HepG2 (cell line): Measurements from ENCODE around the gene HDLBP. TPM values are rescaled to one million over a fixed set of nuclear protein-coding genes. Genes with fewer than 3 reads are reported as not detected.

Source experiments
- FLYWCH1 ChIP-seq: sonication (generic); formaldehyde crosslinking; IDR thresholded peaks from 2 replicates; pipeline ENCODE4 v1.8.1; 2023; ENCODE audit warnings: mild to moderate bottlenecking, missing genetic modification reagents
- ISL2 ChIP-seq: sonication (generic); formaldehyde crosslinking; IDR thresholded peaks from 2 replicates; pipeline ENCODE4 v1.5.0; 2020; ENCODE audit warnings: missing genetic modification reagents
- KMT2A ChIP-seq: sonication (generic); formaldehyde crosslinking; IDR thresholded peaks from 2 replicates; pipeline ENCODE4 v1.4.0; 2020; ENCODE audit warnings: missing genetic modification reagents
- MAFK ChIP-seq, 2 experiments: IDR thresholded peaks in 1 of 2; conservative IDR thresholded peaks in 1 of 2; 2 replicates each; pipeline ENCODE4 v1.6.1; 2011; ENCODE audit warnings: improper control_type of control experiment in 2 of 2, low read length in 2 of 2
- MTA3 ChIP-seq: sonication (generic); formaldehyde crosslinking; IDR thresholded peaks from 2 replicates; pipeline ENCODE4 v1.4.0; 2020; ENCODE audit warnings: missing genetic modification reagents
- POLR2G ChIP-seq: fragments of 200-400 bp; formaldehyde crosslinking; IDR thresholded peaks from 2 replicates; pipeline ENCODE4 v1.6.1; 2018; ENCODE audit warnings: mild to moderate bottlenecking, low read depth, low read length, moderate library complexity
- TBL1XR1 ChIP-seq: fragments of 150-350 bp; IDR thresholded peaks from 2 replicates; pipeline ENCODE4 v1.6.1; 2014; ENCODE audit warnings: borderline replicate concordance, low read length; ENCODE audit not compliant: partially characterized antibody
- TRIM24 ChIP-seq: sonication (generic); formaldehyde crosslinking; IDR thresholded peaks from 2 replicates; pipeline ENCODE4 v1.8.0; 2022; ENCODE audit warnings: mild to moderate bottlenecking, missing genetic modification reagents
- ZNF468 ChIP-seq: sonication (generic); formaldehyde crosslinking; IDR thresholded peaks from 2 replicates; pipeline ENCODE4 v1.8.0; 2022; ENCODE audit warnings: mild to moderate bottlenecking, moderate library complexity, missing genetic modification reagents
- ZNF616 ChIP-seq: sonication (generic); formaldehyde crosslinking; IDR thresholded peaks from 2 replicates; pipeline ENCODE4 v1.5.0; 2020; ENCODE audit warnings: low read depth, mild to moderate bottlenecking, missing genetic modification reagents
- polyA plus RNA-seq, 8 experiments: library from polyadenylated mRNA; depleted of rRNA in 3 of 8; stranded (reverse) in 7 of 8; unstranded in 1 of 8; fragments of >200 nt; fragmentation: Illumina TruSeq in 4 of 8; extraction: Trizol in 4 of 8; gene quantifications; 2 replicates each; pipeline versions ENCODE4 v1.2.1 to v1.2.3, GENCODE V29; 2011 to 2016; ENCODE audit warnings: low read depth in 4 of 8, missing spikeins in 1 of 8, mixed read lengths in 1 of 8; ENCODE audit not compliant: insufficient read depth in 1 of 8
- total RNA-seq, 5 experiments: library from RNA; depleted of rRNA; stranded (reverse); fragments of >200 nt; fragmentation: Illumina TruSeq; extraction: Trizol; gene quantifications; 2 replicates each; pipeline ENCODE4 v1.2.3, GENCODE V29; 2016; ENCODE audit warnings: low read depth in 1 of 5
- TF ChIP-seq, protein P1 (sequence below): sonication (generic); formaldehyde crosslinking; IDR thresholded peaks from 2 replicates; pipeline ENCODE4 v1.5.1; 2020; ENCODE audit warnings: missing genetic modification reagents, mild to moderate bottlenecking, borderline replicate concordance
- TF ChIP-seq, protein P2 (sequence below): sonication (generic); formaldehyde crosslinking; IDR thresholded peaks from 2 replicates; pipeline ENCODE4 v1.5.0; 2020; ENCODE audit warnings: mild to moderate bottlenecking, missing genetic modification reagents, borderline replicate concordance
- TF ChIP-seq, protein P3 (sequence below): IDR thresholded peaks from 2 replicates; pipeline ENCODE4 v1.6.1; 2012; ENCODE audit warnings: low read depth, low read length, improper control_type of control experiment

Gene HDLBP
- total and polyA plus RNA-seq, 2 of the 13 experiments (the other 11 are each of a cell fraction or from before 2014, with no cell fraction given), result 464 to 707 TPM

DNA sequence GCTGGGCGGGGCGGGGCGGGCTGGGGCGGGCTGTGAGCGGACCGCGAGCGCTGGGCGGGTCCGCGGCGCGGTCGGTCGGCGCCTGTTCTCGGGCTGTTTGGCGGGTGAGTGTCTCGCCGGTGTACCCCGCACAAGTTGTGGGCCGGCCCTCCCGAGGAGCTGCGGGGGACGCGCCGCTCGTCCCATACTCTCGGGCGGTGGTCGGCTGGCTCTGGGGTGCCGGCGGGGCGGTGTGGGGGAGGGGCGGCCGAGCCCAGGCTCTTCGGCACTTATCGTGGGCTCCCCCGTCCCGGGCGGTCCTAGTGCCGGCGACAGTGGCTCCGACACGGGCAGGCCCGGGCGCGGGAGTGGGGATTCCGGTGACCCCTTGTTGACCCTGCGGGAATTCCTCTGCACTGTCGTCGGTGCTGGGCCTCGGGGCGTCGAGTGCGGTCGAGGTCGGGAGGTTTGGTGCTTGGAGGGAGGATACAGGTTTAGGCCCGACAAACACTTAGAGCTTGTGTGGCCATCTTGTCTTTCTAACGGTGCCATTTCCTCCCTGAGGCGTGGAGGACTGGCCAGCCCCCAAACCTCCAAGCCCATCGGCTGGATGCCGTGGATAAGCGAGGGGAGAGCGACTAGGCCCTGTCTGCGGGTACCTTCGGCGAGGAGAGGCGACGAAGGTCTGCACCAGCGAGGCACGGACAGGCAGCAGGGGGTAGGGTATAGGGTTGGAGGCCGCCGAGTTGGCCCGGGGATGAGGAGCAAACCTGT, 583 bp upstream of the HDLBP start, which contains the start of gene SEPTIN2 (continued):
- TF ChIP-seq ZNF468 (CRISPR knock-in tag), result peak; percentile 91; the same call in 1 of the 2 replicates
- no peak for TF ChIP-seq ZNF616 (CRISPR knock-in tag)
- 0 out of 2 replicates have a peak, but pooled peaks have one; percentile 31 for TF ChIP-seq ISL2 (CRISPR knock-in tag)
- TF ChIP-seq KMT2A (CRISPR knock-in tag), result peak; percentile 89
- 0 out of 2 replicates have a peak, but pooled peaks have one; percentile 39 for TF ChIP-seq MTA3 (CRISPR knock-in tag)
- no peak for TF ChIP-seq FLYWCH1
- no peak for TF ChIP-seq TBL1XR1
- TF ChIP-seq, protein P1, sequence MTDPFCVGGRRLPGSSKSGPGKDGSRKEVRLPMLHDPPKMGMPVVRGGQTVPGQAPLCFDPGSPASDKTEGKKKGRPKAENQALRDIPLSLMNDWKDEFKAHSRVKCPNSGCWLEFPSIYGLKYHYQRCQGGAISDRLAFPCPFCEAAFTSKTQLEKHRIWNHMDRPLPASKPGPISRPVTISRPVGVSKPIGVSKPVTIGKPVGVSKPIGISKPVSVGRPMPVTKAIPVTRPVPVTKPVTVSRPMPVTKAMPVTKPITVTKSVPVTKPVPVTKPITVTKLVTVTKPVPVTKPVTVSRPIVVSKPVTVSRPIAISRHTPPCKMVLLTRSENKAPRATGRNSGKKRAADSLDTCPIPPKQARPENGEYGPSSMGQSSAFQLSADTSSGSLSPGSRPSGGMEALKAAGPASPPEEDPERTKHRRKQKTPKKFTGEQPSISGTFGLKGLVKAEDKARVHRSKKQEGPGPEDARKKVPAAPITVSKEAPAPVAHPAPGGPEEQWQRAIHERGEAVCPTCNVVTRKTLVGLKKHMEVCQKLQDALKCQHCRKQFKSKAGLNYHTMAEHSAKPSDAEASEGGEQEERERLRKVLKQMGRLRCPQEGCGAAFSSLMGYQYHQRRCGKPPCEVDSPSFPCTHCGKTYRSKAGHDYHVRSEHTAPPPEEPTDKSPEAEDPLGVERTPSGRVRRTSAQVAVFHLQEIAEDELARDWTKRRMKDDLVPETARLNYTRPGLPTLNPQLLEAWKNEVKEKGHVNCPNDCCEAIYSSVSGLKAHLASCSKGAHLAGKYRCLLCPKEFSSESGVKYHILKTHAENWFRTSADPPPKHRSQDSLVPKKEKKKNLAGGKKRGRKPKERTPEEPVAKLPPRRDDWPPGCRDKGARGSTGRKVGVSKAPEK (CRISPR knock-in tag), result peak; percentile 87; the same call in 1 of the 2 replicates
- TF ChIP-seq, protein P2, sequence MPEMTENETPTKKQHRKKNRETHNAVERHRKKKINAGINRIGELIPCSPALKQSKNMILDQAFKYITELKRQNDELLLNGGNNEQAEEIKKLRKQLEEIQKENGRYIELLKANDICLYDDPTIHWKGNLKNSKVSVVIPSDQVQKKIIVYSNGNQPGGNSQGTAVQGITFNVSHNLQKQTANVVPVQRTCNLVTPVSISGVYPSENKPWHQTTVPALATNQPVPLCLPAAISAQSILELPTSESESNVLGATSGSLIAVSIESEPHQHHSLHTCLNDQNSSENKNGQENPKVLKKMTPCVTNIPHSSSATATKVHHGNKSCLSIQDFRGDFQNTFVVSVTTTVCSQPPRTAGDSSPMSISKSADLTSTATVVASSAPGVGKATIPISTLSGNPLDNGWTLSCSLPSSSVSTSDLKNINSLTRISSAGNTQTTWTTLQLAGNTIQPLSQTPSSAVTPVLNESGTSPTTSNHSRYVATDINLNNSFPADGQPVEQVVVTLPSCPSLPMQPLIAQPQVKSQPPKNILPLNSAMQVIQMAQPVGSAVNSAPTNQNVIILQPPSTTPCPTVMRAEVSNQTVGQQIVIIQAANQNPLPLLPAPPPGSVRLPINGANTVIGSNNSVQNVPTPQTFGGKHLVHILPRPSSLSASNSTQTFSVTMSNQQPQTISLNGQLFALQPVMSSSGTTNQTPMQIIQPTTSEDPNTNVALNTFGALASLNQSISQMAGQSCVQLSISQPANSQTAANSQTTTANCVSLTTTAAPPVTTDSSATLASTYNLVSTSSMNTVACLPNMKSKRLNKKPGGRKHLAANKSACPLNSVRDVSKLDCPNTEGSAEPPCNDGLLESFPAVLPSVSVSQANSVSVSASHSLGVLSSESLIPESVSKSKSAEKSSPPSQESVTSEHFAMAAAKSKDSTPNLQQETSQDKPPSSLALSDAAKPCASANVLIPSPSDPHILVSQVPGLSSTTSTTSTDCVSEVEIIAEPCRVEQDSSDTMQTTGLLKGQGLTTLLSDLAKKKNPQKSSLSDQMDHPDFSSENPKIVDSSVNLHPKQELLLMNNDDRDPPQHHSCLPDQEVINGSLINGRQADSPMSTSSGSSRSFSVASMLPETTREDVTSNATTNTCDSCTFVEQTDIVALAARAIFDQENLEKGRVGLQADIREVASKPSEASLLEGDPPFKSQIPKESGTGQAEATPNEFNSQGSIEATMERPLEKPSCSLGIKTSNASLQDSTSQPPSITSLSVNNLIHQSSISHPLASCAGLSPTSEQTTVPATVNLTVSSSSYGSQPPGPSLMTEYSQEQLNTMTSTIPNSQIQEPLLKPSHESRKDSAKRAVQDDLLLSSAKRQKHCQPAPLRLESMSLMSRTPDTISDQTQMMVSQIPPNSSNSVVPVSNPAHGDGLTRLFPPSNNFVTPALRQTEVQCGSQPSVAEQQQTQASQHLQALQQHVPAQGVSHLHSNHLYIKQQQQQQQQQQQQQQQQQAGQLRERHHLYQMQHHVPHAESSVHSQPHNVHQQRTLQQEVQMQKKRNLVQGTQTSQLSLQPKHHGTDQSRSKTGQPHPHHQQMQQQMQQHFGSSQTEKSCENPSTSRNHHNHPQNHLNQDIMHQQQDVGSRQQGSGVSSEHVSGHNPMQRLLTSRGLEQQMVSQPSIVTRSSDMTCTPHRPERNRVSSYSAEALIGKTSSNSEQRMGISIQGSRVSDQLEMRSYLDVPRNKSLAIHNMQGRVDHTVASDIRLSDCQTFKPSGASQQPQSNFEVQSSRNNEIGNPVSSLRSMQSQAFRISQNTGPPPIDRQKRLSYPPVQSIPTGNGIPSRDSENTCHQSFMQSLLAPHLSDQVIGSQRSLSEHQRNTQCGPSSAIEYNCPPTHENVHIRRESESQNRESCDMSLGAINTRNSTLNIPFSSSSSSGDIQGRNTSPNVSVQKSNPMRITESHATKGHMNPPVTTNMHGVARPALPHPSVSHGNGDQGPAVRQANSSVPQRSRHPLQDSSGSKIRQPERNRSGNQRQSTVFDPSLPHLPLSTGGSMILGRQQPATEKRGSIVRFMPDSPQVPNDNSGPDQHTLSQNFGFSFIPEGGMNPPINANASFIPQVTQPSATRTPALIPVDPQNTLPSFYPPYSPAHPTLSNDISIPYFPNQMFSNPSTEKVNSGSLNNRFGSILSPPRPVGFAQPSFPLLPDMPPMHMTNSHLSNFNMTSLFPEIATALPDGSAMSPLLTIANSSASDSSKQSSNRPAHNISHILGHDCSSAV (CRISPR knock-in tag), result no peak
- no peak for TF ChIP-seq MAFK (conservative IDR thresholded peaks at IDR 0.05 in 1 of 2, IDR thresholded peaks at IDR 0.05 in 1 of 2; ENCODE audit: low read length in 2 of 2)
- TF ChIP-seq TRIM24 (CRISPR knock-in tag), result no peak
- TF ChIP-seq, protein P3, sequence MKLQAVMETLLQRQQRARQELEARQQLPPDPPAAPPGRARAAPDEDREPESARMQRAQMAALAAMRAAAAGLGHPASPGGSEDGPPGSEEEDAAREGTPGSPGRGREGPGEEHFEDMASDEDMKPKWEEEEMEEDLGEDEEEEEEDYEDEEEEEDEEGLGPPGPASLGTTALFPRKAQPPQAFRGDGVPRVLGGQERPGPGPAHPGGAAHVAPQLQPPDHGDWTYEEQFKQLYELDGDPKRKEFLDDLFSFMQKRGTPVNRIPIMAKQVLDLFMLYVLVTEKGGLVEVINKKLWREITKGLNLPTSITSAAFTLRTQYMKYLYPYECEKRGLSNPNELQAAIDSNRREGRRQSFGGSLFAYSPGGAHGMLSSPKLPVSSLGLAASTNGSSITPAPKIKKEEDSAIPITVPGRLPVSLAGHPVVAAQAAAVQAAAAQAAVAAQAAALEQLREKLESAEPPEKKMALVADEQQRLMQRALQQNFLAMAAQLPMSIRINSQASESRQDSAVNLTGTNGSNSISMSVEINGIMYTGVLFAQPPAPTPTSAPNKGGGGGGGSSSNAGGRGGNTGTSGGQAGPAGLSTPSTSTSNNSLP, result 0 out of 2 replicates have a peak, but pooled peaks have one; percentile 3
- peak; percentile 17 for TF ChIP-seq POLR2G
